ENCODE measurements around the gene ALG9. TPM values are rescaled to one million over a fixed set of nuclear protein-coding genes. Genes with fewer than 3 reads are reported as not detected.

Gene ALG9
- total and polyA plus RNA-seq, 10 of the 15 experiments (the other 5 are each of a cell fraction or from before 2014, with no cell fraction given) = 10.8 to 41.6 (median 25.5) TPM

DNA sequence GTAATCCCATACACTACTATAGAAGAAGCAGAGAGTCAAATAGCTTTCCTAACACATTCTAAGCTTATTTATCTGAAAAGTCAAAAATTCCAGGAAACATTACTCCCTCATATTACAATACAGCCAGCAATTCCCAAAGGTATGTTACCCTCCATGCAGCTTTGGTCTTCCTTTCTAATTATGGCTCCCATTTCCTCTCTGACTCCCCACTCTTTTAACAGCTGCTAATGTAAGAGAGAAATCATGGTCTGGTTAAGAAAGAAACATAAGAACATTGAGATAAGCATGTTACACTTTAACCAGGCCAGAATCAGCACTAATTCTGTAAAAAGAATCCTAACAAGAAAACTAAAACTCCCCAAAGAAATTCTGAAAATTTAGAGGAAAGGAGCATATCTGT is 112.0 kb downstream of the ALG9 start (continued):
- TF ChIP-seq, protein P1, sequence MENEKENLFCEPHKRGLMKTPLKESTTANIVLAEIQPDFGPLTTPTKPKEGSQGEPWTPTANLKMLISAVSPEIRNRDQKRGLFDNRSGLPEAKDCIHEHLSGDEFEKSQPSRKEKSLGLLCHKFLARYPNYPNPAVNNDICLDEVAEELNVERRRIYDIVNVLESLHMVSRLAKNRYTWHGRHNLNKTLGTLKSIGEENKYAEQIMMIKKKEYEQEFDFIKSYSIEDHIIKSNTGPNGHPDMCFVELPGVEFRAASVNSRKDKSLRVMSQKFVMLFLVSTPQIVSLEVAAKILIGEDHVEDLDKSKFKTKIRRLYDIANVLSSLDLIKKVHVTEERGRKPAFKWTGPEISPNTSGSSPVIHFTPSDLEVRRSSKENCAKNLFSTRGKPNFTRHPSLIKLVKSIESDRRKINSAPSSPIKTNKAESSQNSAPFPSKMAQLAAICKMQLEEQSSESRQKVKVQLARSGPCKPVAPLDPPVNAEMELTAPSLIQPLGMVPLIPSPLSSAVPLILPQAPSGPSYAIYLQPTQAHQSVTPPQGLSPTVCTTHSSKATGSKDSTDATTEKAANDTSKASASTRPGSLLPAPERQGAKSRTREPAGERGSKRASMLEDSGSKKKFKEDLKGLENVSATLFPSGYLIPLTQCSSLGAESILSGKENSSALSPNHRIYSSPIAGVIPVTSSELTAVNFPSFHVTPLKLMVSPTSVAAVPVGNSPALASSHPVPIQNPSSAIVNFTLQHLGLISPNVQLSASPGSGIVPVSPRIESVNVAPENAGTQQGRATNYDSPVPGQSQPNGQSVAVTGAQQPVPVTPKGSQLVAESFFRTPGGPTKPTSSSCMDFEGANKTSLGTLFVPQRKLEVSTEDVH (IDR thresholded peaks at IDR 0.05; ENCODE audit: low read depth, partially characterized antibody) = no peak
- no peak for TF ChIP-seq GABPA (IDR thresholded peaks at IDR 0.05; ENCODE audit: low read depth)
- TF ChIP-seq BCL11A (IDR thresholded peaks at IDR 0.05; ENCODE audit: low read depth, low read length) = no peak
- TF ChIP-seq, protein P2, sequence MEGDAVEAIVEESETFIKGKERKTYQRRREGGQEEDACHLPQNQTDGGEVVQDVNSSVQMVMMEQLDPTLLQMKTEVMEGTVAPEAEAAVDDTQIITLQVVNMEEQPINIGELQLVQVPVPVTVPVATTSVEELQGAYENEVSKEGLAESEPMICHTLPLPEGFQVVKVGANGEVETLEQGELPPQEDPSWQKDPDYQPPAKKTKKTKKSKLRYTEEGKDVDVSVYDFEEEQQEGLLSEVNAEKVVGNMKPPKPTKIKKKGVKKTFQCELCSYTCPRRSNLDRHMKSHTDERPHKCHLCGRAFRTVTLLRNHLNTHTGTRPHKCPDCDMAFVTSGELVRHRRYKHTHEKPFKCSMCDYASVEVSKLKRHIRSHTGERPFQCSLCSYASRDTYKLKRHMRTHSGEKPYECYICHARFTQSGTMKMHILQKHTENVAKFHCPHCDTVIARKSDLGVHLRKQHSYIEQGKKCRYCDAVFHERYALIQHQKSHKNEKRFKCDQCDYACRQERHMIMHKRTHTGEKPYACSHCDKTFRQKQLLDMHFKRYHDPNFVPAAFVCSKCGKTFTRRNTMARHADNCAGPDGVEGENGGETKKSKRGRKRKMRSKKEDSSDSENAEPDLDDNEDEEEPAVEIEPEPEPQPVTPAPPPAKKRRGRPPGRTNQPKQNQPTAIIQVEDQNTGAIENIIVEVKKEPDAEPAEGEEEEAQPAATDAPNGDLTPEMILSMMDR (IDR thresholded peaks at IDR 0.05 in 2 of 3, conservative IDR thresholded peaks at IDR 0.05 in 1 of 3; ENCODE audit: control insufficient read depth in 2 of 3, extremely low read depth in 1 of 3, insufficient read depth in 1 of 3, low read depth in 3 of 3, low read length in 3 of 3) = no peak
- TF ChIP-seq TBL1XR1 (IDR thresholded peaks at IDR 0.05; ENCODE audit: low read depth, low read length) = no peak

GRCh38 chr11:111756097-111756496 is 115.3 kb downstream of the ALG9 start:
- BruUV-seq (replicated peaks) = no TSS peak
- Histone ChIP-seq H3K27ac (ENCODE audit: control insufficient read depth, insufficient read depth) (no peak overlapping the region), H2AFZ (ENCODE audit: control insufficient read depth, low read depth, low read length) (no peak overlapping the region), H3K79me2 (ENCODE audit: control insufficient read depth, insufficient read depth, low read length) (no peaks in the 10 kb centered on the region), H3K27me3 (replicated peaks in 1 of 2; ENCODE audit: control insufficient read depth in 2 of 2, insufficient read depth in 2 of 2, low read length in 1 of 2) (no peaks in the 10 kb centered on the region), H3K9ac (ENCODE audit: control insufficient read depth, insufficient read depth, low read length) (no peak overlapping the region), H3K4me2 (ENCODE audit: control insufficient read depth, insufficient read depth) (no peak overlapping the region), H3K4me3 (no peak overlapping the region), H3K36me3 (ENCODE audit: control insufficient read depth in 2 of 2, insufficient read depth in 2 of 2, low read length in 1 of 2) (peaks cover 3 to 33% of the 10 kb centered on the region in 2 experiments), H4K20me1 (ENCODE audit: control insufficient read depth, insufficient read depth) (no peaks in the 10 kb centered on the region), H3K4me1 (ENCODE audit: control insufficient read depth, insufficient read depth, low read length) (no peaks in the 10 kb centered on the region), H3K9me3 (replicated peaks; ENCODE audit: control insufficient read depth, insufficient read depth, low read length) (no peaks in the 10 kb centered on the region)
- no peak for DNase-seq (ENCODE audit: low read depth, low spot score)
- WGBS (ENCODE audit: insufficient coverage, insufficient replicate concordance, low lambda C conversion rate, missing lambda C conversion rate) = 100% methylated on average over 6 of the region's 6 CpGs
- TF ChIP-seq ZNF384 (IDR thresholded peaks at IDR 0.05; ENCODE audit: borderline replicate concordance, low read depth, low read length) (no peak), IKZF1 (conservative IDR thresholded peaks at IDR 0.05) (no peak), HCFC1 (IDR thresholded peaks at IDR 0.05; ENCODE audit: low read length) (no peak)
- SMC1A ChIA-PET (ENCODE audit: uncharacterized antibody, unreplicated experiment) = interaction anchor here (0.7 to 1.8 kb wide), 3 partner anchors 9 to 86 kb away, joined by 3 to 11 read pairs (median 3); no protein-coding TSS in a partner anchor
- POLR2A ChIA-PET = interaction anchor here (0.7 to 2.7 kb wide), 2 partner anchors 10 to 229 kb away, joined by 4 to 14 read pairs; partner anchors contain the start of gene PPP2R1B
- intact Hi-C loops (cut with micrococcal nuclease; ENCODE audit: unreplicated experiment) (no loop called here), in situ Hi-C loops (cut with MboI) (no loop called here)
- CTCF ChIA-PET = interaction anchor here (0.8 to 2.6 kb wide), 6 partner anchors 9 to 170 kb away, joined by 3 to 10 read pairs (median 3); no protein-coding TSS in a partner anchor
- RAD21 ChIA-PET (ENCODE audit: unreplicated experiment) = interaction anchor here (1.0 to 1.8 kb wide), 2 partner anchors 9 to 20 kb away, joined by 5 read pairs; no protein-coding TSS in a partner anchor
- no peak for ATAC-seq
- FAIRE-seq = no peak

All from GM12878 (cell line).